ENCODE data around the gene TEX2. TPM values are rescaled to one million over a fixed set of nuclear protein-coding genes. Genes with fewer than 3 reads are reported as not detected.

TEX2 gene
- total RNA-seq, 1 donor from 2014 or later = 11.6 TPM

DNA sequence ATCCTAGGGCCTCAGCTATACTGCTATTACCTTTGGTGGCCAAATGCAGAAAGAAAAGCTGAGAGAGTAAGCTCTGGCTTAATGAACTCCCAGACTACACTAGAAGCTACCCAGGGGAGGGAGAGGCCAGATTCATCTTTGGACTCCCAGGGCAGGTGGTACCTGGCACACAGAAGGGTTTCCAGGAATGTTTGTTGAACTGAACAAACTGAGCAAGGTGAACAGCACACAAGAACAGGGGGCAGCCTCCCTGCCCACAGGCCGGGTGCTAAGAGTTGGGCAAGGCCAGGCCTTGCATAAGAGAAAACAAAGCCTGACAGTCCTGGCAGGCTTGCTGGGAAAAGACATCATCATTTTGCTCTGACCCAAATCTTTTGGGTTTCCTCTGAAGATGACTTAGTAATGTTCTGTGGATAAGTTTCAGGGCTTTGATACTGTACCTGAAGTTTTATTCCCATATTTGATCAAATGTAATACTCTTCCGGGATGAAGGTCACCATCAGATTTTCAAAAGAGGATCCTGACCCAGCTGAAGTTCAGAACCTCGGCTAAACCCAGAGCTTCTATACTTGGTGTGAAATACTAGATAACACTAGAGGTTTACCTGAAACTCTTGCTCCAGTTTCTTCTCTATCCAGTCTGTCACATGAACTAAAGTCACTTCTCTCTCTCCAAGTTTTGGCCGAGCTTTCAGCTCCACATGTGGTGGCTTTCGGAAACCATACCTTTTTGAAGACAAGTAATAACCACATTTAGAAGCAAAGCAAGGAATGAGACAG is 112.6 kb downstream of the TEX2 start:
- no peak for DNase-seq (ENCODE audit: low read depth)
- TF ChIP-seq, protein P1, sequence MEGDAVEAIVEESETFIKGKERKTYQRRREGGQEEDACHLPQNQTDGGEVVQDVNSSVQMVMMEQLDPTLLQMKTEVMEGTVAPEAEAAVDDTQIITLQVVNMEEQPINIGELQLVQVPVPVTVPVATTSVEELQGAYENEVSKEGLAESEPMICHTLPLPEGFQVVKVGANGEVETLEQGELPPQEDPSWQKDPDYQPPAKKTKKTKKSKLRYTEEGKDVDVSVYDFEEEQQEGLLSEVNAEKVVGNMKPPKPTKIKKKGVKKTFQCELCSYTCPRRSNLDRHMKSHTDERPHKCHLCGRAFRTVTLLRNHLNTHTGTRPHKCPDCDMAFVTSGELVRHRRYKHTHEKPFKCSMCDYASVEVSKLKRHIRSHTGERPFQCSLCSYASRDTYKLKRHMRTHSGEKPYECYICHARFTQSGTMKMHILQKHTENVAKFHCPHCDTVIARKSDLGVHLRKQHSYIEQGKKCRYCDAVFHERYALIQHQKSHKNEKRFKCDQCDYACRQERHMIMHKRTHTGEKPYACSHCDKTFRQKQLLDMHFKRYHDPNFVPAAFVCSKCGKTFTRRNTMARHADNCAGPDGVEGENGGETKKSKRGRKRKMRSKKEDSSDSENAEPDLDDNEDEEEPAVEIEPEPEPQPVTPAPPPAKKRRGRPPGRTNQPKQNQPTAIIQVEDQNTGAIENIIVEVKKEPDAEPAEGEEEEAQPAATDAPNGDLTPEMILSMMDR (conservative IDR thresholded peaks at IDR 0.05; ENCODE audit: low read depth, low read length) = no peak
- H3K4me3 ChIP-seq (ENCODE audit: low read depth, low read length) = no peak overlapping the region

DNA sequence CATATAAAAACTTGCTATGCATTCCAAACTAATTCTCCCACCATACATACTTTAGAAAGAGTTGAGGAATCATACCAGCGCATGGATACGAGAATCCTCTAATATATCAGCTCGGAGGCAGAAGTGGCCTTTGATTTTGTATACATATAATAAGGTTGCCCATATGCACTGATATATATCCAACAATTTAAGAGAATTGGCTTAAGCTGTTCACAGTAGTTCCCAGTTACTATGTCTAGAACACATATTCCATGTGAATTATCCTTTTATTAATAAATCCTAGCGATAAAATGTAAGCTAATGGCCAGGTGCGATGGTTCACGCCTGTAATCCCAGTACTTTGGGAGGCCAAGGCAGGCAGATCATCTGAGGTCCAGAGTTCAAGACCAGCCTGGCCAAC is 113.9 kb downstream of the TEX2 start:
- TF ChIP-seq, protein P1 (conservative IDR thresholded peaks at IDR 0.05; ENCODE audit: low read depth, low read length) = no peak
- DNase-seq (ENCODE audit: low read depth) = no peak
- H3K4me3 ChIP-seq (ENCODE audit: low read depth, low read length) = no peak overlapping the region

DNA sequence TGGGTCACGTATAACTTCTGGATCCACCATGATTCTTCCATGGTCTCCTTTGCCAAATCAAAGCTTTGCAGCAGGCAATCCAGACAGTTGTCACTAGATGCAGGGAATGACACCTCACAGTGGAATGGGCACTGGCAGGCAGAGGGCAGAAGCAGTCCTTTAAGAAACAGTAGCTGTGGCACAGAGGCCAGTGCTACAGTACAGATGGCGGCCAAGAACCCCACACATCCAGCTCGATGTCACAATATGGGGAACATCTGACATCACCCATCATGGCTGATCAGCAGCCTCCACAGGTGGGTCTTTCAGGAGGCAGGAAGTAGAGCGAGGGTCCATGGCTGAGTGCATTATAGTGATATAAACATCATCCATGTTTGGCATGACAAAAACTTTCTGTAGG is 114.4 kb downstream of the TEX2 start:
- TF ChIP-seq, protein P1 (conservative IDR thresholded peaks at IDR 0.05; ENCODE audit: low read depth, low read length) = peak; percentile 35
- no peak for DNase-seq (ENCODE audit: low read depth)
- no peak overlapping the region for H3K4me3 ChIP-seq (ENCODE audit: low read depth, low read length)

DNA sequence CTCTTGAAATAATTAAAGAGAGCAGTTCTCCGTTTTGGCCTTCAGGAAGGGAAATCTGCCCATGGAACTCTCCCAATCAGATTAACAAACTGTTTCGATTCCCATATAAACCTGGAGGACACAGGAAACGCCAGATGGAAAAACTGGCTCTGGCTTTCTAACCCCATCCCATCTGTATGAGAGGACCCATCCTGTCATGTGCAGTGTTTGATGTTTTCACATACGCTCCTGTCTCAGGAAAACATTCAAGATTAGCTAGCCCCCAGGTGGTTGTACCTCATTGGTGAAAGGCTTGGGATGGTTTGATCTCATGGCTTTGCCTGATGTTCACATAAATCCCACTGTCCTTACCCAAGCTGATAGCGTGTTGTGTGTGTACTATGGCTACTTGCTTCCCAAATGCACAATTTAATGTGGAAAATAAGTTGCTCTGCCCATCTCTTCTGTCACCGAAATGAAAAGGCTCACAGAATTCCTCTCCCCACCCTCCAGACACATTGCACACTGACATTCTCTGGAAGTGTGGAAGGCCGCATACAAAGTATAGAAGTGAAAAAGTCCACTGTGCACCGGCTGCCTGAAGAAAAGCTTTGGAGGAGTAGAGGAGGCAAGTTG is 114.9 kb downstream of the TEX2 start:
- DNase-seq (ENCODE audit: low read depth) = no peak
- TF ChIP-seq, protein P1 (conservative IDR thresholded peaks at IDR 0.05; ENCODE audit: low read depth, low read length) = no peak
- no peak overlapping the region for H3K4me3 ChIP-seq (ENCODE audit: low read depth, low read length)

DNA sequence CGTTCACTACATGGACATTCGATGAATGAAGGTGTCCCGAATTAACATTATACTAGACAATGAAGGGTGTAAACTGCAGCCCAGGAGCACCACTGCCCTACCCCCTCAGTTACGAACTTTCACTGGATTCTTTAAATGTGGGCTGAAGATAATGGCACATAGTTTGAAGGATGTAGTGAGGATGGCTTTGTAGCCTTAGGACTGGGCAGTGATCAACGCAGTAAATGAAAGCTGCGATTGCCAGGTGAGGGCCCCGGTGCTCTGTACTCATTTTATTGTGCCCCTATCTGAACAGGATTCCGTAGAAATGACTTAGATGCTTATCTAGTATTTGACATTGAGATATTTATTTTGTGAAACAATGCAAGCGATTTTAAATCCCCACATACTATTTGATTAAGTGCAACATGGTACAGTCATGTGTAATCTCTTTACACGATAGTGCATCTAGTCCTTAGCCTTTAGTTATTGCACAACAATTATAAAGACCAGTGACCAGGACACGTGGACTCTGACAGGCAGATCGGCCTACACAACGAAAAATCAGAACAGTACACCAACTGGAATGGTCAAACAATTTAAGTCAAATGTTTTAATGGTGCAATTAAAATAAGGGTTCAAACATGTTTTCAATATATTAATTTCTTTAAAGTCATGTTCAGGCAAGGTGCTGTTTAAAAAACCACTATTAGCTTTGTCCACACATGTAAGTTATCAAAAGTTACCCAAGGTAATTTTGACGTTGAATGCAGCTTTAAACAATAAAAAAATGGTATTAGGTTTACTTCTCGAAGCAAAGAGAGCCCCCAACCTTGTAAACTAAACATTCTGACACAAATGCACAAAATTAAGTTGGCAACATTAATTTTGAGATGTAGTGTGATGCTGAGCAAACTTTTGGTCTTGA is 115.7 kb downstream of the TEX2 start:
- peak overlapping the region; percentile 68 for H3K4me3 ChIP-seq (ENCODE audit: low read depth, low read length)
- no peak for DNase-seq (ENCODE audit: low read depth)
- TF ChIP-seq, protein P1 (conservative IDR thresholded peaks at IDR 0.05; ENCODE audit: low read depth, low read length) = no peak

DNA sequence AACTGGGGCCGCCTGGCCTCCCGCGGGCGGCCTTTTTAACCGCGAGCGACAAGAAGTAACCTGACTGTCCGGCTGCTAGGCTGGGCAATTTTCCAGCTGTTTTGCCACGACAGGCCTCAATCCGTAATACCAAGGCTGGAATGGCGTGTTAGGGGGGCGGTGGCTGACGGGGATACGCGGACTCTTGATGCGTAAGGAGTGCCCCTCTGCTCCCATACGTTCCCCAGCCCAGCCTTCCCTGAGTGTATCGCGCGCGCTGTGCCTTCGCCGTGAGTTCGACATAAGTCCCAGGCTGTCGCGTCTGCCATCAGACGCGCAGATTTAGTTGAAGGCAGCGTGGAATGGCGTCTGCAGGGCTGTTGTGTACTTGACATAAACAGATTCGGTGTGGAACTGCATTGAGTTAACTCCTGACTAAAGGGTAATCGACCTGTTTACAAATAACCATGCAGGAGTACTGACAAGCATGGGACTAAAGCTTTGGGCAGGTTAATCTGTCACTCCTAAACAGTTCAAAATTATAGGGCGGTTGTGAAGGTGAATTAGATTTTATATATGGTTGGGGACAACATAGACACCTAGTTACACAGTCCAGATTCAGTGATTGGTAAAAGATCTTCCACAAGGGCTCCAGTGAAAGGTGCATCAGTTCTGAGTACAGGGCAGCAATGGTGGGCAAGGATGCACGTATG is 116.5 kb downstream of the TEX2 start:
- no peak for DNase-seq (ENCODE audit: low read depth)
- TF ChIP-seq, protein P1 (conservative IDR thresholded peaks at IDR 0.05; ENCODE audit: low read depth, low read length) = no peak
- peak overlapping the region; percentile 68 for H3K4me3 ChIP-seq (ENCODE audit: low read depth, low read length)
